ENCODE results near the gene DNAH1.

Gene DNAH1

GRCh38 chr3:52393959-52394670, 78.0 kb downstream of the DNAH1 start:
- DNase-seq, result no peak

- no peak for DNase-seq
Measured at GRCh38 chr3:52394751-52395502, 78.8 kb downstream of the DNAH1 start.

- DNase-seq, result no peak
Measured at GRCh38 chr3:52395503-52395865, 79.4 kb downstream of the DNAH1 start.

DNA sequence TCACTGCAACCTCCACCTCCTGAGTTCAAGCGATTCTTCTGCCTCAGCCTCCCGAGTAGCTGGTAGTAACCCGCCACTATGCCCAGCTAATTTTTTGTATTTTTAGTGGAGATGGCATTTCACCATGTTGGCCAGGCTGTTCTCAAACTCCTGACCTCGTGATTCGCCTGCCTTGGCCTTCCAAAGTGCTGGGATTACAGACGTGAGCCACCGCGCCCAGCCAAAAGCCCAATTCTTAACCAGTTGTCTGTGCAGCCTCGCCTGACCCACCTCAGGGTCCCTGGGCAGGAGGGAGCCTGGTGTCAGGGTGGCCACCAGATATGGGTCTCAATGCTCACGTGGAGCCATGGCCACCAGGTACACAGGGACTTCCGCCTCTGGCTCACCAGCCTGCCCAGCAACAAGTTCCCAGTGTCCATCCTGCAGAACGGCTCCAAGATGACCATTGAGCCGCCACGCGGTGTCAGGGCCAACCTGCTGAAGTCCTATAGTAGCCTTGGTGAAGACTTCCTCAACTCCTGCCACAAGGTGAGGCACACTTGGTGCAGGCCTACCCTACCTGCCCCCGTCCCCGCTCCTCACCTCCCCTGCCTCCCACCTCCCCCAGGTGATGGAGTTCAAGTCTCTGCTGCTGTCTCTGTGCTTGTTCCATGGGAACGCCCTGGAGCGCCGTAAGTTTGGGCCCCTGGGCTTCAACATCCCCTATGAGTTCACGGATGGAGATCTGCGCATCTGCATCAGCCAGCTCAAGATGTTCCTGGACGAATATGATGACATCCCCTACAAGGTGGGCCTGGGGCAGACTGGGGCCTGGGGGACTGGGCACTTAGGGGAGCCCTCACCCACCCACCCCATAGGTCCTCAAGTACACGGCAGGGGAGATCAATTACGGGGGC, 80.1 kb downstream of the DNAH1 start:
- no peak for DNase-seq

DNA sequence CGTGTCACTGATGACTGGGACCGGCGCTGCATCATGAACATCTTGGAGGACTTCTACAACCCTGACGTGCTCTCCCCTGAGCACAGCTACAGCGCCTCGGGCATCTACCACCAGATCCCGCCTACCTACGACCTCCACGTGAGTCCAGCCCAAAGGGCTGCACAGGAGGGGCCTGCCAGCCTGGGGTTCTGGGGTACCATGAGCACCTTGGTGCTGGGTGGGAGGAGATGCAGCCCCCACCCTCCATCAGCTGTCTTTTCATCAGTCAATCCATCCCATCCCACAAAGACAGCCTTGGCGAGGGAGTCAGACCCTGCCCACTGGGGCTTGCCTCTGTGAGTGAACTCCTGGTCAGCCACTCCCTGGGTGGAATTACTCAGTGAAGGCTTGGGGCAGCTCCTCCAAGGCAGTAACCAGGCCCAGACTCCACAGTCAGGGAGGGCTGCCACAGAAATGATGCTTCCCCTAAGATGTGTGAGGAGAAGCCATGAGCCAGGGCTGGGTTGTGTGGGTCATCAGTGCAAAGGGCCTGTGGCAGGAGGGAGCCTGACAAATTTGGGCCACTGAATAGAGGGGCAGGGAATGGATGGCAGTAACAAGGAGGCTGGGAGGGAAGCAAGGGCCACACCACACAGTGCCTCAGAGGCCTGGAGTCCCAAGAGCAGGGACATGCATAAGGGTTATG, 80.9 kb downstream of the DNAH1 start:
- no peak for DNase-seq

DNA sequence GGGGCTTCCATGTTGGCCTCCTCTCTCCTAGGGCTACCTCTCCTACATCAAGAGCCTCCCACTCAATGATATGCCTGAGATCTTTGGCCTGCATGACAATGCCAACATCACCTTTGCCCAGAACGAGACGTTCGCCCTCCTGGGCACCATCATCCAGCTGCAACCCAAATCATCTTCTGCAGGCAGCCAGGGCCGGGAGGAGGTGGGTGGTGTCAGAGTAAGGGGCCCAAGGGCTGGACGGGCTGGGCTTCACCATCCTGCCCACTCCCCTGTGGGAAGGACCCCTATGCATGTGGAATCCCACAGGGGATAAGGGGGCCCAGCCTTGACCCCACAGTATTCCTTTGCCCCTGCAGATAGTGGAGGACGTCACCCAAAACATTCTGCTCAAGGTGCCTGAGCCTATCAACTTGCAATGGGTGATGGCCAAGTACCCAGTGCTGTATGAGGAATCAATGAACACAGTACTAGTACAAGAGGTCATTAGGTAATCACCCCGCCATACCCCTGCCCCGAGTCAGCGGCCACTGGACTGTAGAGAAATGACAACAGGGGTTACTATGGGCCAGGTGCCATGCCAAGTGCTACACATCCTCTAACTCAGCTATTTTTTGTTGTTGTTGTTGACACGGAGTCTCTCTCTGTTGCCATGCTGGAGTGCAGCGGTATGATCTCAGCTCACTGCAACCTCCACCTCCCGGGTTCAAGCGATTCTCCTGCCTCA, 81.7 kb downstream of the DNAH1 start:
- no peak for DNase-seq

DNA sequence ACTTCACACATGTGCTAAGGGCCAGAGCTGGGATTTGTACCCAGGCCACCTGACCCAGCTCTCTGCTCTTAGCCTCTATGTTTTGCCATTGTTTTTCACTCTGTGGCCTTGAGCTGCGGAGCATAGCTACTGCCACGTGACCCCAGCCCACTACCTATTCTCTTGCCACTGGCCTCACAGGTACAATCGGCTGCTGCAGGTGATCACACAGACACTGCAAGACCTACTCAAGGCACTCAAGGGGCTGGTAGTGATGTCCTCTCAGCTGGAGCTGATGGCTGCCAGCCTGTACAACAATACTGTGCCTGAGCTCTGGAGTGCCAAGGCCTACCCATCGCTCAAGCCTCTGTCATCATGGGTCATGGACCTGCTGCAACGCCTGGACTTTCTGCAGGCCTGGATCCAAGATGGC, 82.6 kb downstream of the DNAH1 start:
- DNase-seq, result no peak

GRCh38 chr3:52399131-52399530, 83.0 kb downstream of the DNAH1 start:
- no peak for DNase-seq

GRCh38 chr3:52399593-52399992, 83.5 kb downstream of the DNAH1 start:
- no peak for DNase-seq

DNA sequence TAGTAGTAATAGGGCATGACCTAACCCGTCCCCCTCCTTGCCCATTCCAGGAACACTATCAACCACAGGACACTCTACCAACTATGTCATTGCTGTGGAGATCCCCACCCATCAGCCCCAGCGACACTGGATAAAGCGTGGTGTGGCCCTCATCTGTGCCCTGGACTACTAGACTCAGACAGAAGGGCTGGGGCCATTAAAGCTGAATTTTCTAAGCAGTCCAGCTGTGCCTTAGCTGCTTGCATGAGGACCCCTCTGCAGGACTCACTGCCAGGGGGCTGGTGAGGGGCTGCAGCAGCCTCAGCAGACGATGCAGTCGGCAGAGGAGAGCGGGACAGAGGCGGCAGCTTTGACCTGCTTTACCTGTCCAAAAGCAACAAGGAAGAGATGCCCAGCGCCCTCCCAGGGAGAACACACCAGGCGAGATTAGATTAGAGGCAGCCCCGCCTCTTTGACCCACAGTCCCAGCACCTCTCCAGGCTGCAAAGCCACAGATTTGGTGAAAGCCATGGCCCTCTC, 84.2 kb downstream of the DNAH1 start:
- DNase-seq, result no peak

DNA sequence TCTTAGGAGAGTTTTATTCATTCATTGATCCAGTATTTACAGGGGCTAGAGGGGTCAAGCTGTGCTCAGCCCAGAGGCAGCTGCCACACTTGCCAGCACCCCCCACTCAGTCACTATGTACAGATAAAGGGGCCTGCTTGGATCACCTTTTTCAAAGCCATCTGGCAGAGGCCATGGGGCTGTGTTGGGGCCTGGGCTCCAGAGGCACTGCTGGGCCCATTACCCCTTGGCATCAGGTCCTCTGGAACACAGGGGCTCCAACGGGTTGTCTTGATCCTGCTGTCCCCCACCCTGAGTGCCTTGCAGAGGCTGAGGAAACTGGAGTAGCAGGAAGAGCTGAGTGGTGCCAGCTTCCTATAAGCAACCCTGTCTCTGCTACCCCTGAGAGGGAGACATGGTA, 84.9 kb downstream of the DNAH1 start:
- no peak for DNase-seq

DNA sequence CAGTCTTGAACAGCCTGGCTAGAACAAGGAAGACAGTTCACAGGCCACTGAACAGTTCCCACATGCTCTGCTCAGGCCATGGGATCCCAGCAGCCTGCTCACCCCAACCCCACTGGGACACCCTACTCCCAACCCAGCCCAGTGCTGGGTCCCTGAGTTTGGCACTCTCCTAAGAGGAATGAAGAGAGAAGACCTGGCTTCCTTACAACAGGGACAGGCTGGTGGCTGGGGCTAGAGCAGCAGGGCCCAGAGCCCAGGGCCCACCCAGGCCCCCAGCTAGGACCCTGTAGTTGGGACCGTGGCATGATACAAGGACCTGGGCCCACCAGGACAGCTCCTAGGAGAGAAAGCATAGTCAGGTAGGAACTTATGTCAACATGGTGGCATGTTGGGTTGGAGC, 85.4 kb downstream of the DNAH1 start:
- no peak for DNase-seq

DNA sequence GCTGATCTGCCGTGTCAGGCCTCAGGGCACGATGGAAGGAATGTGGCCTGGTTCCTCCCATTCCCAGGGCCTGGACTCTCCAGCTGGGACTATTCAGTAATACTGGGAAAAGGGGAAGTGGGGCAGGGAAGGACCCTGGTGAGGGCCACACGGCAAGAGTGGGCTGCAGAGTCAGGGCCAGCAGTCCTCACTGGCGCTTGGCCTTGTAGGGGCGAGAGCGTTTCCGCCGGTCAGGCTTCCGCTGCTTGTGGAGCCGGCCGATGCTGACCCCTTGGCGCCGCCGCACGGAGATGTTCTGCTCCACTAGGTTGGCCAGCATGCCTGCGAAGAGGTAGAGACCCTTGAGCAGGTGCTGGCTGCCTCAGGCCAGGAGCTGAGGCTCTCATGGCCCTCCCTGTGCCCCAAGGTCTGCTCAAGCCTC, 86.0 kb downstream of the DNAH1 start:
- DNase-seq, result no peak

DNA sequence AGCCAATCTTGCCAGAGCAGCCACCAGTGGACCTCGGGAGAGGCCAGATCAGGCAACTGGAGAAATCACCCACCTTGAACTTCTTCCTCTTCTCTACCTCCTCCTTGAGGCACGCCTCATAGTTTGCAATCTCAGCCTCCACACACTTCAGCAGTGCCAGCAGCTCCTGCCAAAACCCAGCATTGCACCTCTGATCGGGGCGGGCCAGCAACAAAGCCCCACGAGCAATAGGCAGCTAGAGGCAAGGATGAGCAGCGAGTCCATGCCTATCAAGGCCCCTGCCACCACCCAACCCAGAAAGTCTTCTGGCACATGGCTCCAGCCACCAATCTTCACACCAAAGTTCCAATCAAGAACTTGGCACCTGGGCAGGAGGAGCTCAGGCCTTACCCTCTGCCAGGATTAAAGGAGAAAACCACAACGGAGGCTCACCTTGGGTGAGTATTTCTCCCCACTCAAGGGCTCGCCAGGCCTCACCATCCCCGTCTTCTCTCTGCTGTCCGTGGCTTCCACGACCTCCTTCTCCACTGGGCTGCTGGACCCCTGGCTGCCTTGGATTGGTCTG, 86.7 kb downstream of the DNAH1 start:
- DNase-seq, result no peak

DNA sequence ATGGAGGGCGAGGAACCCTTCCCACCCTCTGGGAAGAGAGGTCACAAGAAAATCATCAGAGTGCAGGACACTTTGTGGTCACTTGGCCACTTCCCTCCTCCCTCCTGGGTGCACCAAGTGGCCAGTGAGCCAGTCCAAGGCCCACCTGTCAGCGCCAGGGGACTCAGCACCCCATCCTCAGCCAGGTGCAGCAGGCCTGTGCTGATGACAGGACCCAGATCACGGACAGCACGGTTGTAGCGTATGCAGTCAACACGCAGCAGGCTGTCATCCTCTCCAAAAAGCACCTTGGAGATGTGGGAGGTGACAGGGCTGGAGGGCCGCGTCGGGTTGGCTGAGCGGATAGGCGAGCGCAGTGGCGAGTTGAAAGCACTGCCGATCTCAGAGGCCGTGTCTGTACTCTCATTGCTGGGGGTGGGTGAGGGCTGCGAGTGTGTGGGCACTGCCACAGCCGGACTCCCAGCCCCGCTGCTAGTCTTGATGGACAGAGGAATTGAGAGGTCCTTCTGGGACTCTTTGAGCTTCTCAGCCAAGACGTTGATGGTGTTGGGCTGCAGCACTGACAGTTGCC, 87.2 kb downstream of the DNAH1 start:
- DNase-seq, result no peak

DNA sequence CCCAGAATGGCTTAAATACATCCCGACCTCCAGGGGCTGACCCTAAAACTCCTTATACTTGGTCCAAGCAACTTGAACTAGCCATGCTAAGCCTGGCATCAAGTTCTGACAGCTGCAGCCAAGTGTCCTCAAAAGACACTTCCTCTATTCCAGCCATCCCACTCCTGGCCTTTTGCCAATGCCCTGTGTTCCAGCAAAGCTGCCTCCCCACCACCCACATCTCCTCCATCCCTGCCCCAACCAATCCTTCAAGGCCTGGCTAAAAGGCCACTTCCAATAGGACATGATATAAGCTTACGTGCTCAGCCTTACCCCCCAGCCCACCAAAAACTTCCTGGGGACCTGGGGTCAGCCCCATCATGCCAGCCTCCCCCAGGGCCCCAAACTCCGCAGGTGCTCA, 87.8 kb downstream of the DNAH1 start:
- no peak for DNase-seq

GRCh38 chr3:52404391-52404790, 88.3 kb downstream of the DNAH1 start:
- no peak for DNase-seq

DNA sequence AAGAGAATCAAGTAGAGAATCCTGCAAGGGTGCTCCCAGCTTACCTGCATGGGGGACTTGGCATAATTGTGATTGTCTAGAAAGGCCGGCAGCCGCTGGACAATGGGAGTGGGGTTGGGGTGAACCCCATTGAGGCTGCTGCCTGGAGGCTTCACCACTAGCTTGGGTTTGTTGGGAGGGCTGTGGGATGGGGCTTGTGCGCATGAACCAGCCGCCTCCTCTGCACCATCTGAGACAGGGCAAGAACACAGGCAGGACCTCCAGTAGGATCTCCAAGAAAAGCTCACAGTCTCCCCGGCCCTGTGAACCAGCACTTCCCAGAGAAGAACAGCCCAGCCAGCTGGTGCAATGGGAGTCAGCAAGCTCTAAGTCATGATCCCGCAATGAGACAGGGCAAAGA, 88.9 kb downstream of the DNAH1 start:
- no peak for DNase-seq

DNA sequence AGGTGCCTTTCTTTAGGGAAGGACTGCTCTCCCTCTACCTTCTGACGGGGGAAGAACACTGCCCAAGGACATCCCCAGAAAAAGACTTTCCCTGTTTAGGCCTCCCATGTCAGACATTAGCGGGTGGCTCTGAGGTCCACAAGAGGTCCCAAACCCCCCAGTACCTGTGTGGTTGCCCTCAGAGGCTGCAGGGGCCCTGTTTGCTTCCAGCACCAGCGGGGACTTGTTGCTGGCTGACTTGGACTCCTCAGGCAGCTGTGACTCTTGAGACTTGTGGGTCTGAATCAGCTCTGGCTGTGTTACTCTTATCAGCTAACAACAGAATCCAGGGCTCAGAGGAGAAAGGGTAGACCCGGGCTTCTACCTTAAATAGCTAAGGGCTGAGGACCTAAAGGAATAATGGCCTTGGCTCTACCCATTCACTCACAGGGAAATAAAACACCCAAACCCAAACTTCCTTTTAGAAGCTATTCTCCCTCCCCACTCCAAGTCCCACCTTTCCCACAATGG, 89.5 kb downstream of the DNAH1 start:
- no peak for DNase-seq

- no peak for DNase-seq
Measured at GRCh38 chr3:52406231-52406661, 90.1 kb downstream of the DNAH1 start.

Measured in NCI-H524 (cell line).